H1 (cell line): ENCODE results near the gene GADD45B. TPM values are rescaled to one million over a fixed set of nuclear protein-coding genes. Genes with fewer than 3 reads are reported as not detected.
A peak's percentile ranks its signal among the peaks of the same experiment; 100 is the strongest.

Experiments
- CTCF ChIA-PET: fragments of 300-600 bp; sonication (Branson Sonifier 250); formaldehyde crosslinking; loops from one replicate; lab custom pipeline; 2021; ENCODE audit not compliant: partially characterized antibody; lab: Charles Lee
- POLR2A ChIA-PET: fragments of 300-600 bp; sonication (Branson Sonifier 250); formaldehyde crosslinking; loops from one replicate; lab custom pipeline; 2021; ENCODE audit warnings: inconsistent platforms; ENCODE audit not compliant: partially characterized antibody; lab: Charles Lee
- DNase-seq, 2 experiments: peaks; one replicate each; pipeline versions ENCODE4 v3.0.0 to v3.0.0-alpha.2; 2010 to 2022; ENCODE audit warnings: low spot score in 2 of 2, low read depth in 1 of 2, mixed read lengths in 1 of 2
- FAIRE-seq: peaks from 2 replicates; lab custom pipeline; 2011; peaks lifted over from hg19 to GRCh38; lab: Jason Lieb, UNC
- H2AFZ ChIP-seq: 2 replicates; pipeline ENCODE4 v1.8.1; 2012; ENCODE audit warnings: low read length, inconsistent platforms
- H2AK5ac ChIP-seq: 2 replicates; pipeline ENCODE4 v1.6.1; 2013; ENCODE audit warnings: low read depth, low read length
- H2BK120ac ChIP-seq: replicated peaks from 2 replicates; pipeline ENCODE3; 2013; ENCODE audit warnings: low read depth, low read length, inconsistent platforms
- H2BK12ac ChIP-seq: 2 replicates; pipeline ENCODE4 v1.6.1; 2013; ENCODE audit warnings: low read depth, low read length
- H2BK15ac ChIP-seq: 2 replicates; pipeline ENCODE4 v1.6.1; 2013; ENCODE audit warnings: low read length
- H2BK20ac ChIP-seq: 2 replicates; pipeline ENCODE4 v1.6.1; 2013; ENCODE audit warnings: low read length
- H2BK5ac ChIP-seq: 2 replicates; pipeline ENCODE4 v1.6.1; 2013; ENCODE audit warnings: low read depth, low read length
- H3K14ac ChIP-seq: 2 replicates; pipeline ENCODE4 v1.6.1; 2013; ENCODE audit warnings: inconsistent platforms; ENCODE audit not compliant: insufficient read length
- H3K18ac ChIP-seq: 2 replicates; pipeline ENCODE4 v1.6.1; 2013; ENCODE audit warnings: low read length; ENCODE audit errors: extremely low read depth
- H3K23ac ChIP-seq: 2 replicates; pipeline ENCODE4 v1.6.1; 2013; ENCODE audit warnings: inconsistent platforms; ENCODE audit not compliant: insufficient read length
- H3K23me2 ChIP-seq: 2 replicates; pipeline ENCODE4 v1.6.1; 2013; ENCODE audit warnings: low read depth, low read length
- H3K27ac ChIP-seq: 2 replicates; pipeline ENCODE4 v1.6.1; 2011; ENCODE audit warnings: low read depth, low read length, inconsistent platforms
- H3K27me3 ChIP-seq, 4 experiments: replicated peaks in 1 of 4; 1 replicate in 1 of 4; 2 replicates in 3 of 4; pipeline versions ENCODE4 v1.6.1 to v1.8.1; 2011 to 2013; ENCODE audit warnings: low read length in 3 of 4, mild to moderate bottlenecking in 3 of 4, inconsistent platforms in 2 of 4, mixed read lengths in 2 of 4, moderate library complexity in 1 of 4; ENCODE audit not compliant: control insufficient read depth in 3 of 4, insufficient read depth in 3 of 4; ENCODE audit errors: extremely low read depth in 1 of 4
- H3K36me3 ChIP-seq, 4 experiments: 2 replicates each; pipeline versions ENCODE4 v1.6.1 to v1.8.1; 2011 to 2013; ENCODE audit warnings: mild to moderate bottlenecking in 4 of 4, low read length in 3 of 4, moderate library complexity in 2 of 4, control low read depth in 1 of 4, inconsistent platforms in 1 of 4; ENCODE audit not compliant: insufficient read depth in 4 of 4, control insufficient read depth in 2 of 4
- H3K4ac ChIP-seq: replicated peaks from 2 replicates; pipeline ENCODE3; 2013; ENCODE audit warnings: low read length, low read depth, mixed read lengths, inconsistent platforms; ENCODE audit not compliant: insufficient read length
- H3K4me1 ChIP-seq, 4 experiments: replicated peaks in 1 of 4; 1 replicate in 1 of 4; 2 replicates in 3 of 4; pipeline versions ENCODE4 v1.6.1 to v1.8.1; 2011 to 2013; ENCODE audit warnings: low read length in 3 of 4, inconsistent platforms in 2 of 4, mixed read lengths in 1 of 4; ENCODE audit not compliant: insufficient read depth in 4 of 4, control insufficient read depth in 3 of 4
- H3K4me2 ChIP-seq, 2 experiments: 2 replicates each; pipeline versions ENCODE4 v1.6.1 to v1.8.1; 2011 to 2013; ENCODE audit warnings: low read depth in 2 of 2, low read length in 2 of 2, control low read depth in 1 of 2, inconsistent platforms in 1 of 2, mild to moderate bottlenecking in 1 of 2; ENCODE audit not compliant: insufficient read depth in 1 of 2
- H3K4me3 ChIP-seq, 4 experiments: fragments of 200-600, 300-600 bp in 1 of 4; sonication (generic), shearing (Covaris generic), sonication (Bioruptor Twin) in 1 of 4; 2 replicates each; pipeline versions ENCODE4 v1.5.1 to v1.8.1; 2011 to 2016; ENCODE audit warnings: low read length in 4 of 4, low read depth in 3 of 4, control low read depth in 2 of 4, inconsistent platforms in 2 of 4, mild to moderate bottlenecking in 2 of 4, mixed read lengths in 1 of 4, moderate library complexity in 1 of 4; ENCODE audit not compliant: insufficient read depth in 2 of 4; ENCODE audit errors: extremely low read depth in 1 of 4
- H3K56ac ChIP-seq: replicated peaks from 2 replicates; pipeline ENCODE3; 2013; ENCODE audit warnings: low read depth, mild to moderate bottlenecking, mixed read lengths, low read length, inconsistent platforms; ENCODE audit not compliant: insufficient read length
- H3K79me1 ChIP-seq: 2 replicates; pipeline ENCODE4 v1.6.1; 2013; ENCODE audit warnings: low read depth, low read length, control low read depth
- H3K79me2 ChIP-seq, 2 experiments: 2 replicates each; pipeline versions ENCODE4 v1.6.1 to v1.8.1; 2012 to 2013; ENCODE audit warnings: low read length in 2 of 2, mild to moderate bottlenecking in 2 of 2, inconsistent platforms in 1 of 2; ENCODE audit not compliant: insufficient read depth in 2 of 2, control insufficient read depth in 1 of 2
- H3K9ac ChIP-seq, 4 experiments: replicated peaks in 1 of 4; 1 replicate in 1 of 4; 2 replicates in 3 of 4; pipeline versions ENCODE4 v1.6.1 to v1.8.1; 2011 to 2013; ENCODE audit warnings: low read depth in 3 of 4, low read length in 3 of 4, control low read depth in 2 of 4, mild to moderate bottlenecking in 2 of 4, moderate library complexity in 2 of 4, inconsistent platforms in 1 of 4; ENCODE audit errors: extremely low read depth in 1 of 4
- H3K9me3 ChIP-seq, 2 experiments: 2 replicates each; pipeline versions ENCODE4 v1.6.1 to v1.8.1; 2012 to 2013; ENCODE audit warnings: mild to moderate bottlenecking in 2 of 2, moderate library complexity in 2 of 2, control low read depth in 1 of 2, inconsistent platforms in 1 of 2, low read depth in 1 of 2, low read length in 1 of 2, mixed read lengths in 1 of 2; ENCODE audit not compliant: insufficient read depth in 2 of 2
- H4K20me1 ChIP-seq, 2 experiments: replicated peaks in 1 of 2; 2 replicates each; pipeline versions ENCODE3 to v1.8.1; 2011 to 2013; ENCODE audit warnings: inconsistent platforms in 2 of 2, low read length in 2 of 2, mild to moderate bottlenecking in 1 of 2; ENCODE audit not compliant: insufficient read depth in 2 of 2, control insufficient read depth in 1 of 2
- H4K5ac ChIP-seq: 2 replicates; pipeline ENCODE4 v1.6.1; 2013; ENCODE audit warnings: low read length, low read depth, mixed read lengths, inconsistent platforms; ENCODE audit not compliant: insufficient read length
- H4K8ac ChIP-seq: 2 replicates; pipeline ENCODE4 v1.8.0; 2013; ENCODE audit warnings: mild to moderate bottlenecking, moderate library complexity, low read length, inconsistent platforms; ENCODE audit not compliant: insufficient read depth; ENCODE audit errors: extremely low read depth
- H4K91ac ChIP-seq: replicated peaks from 2 replicates; pipeline ENCODE3; 2013; ENCODE audit warnings: low read length, mixed read lengths, inconsistent platforms; ENCODE audit not compliant: insufficient read length
- CEBPB ChIP-seq: IDR thresholded peaks from 2 replicates; pipeline ENCODE4 v1.6.1; 2012; ENCODE audit warnings: low read depth, low read length
- EZH2 ChIP-seq: fragments of 200-600 bp; sonication (generic); IDR thresholded peaks from 2 replicates; pipeline ENCODE4 v1.7.1; 2012; ENCODE audit warnings: low read depth, mild to moderate bottlenecking, moderate library complexity, low read length, inconsistent platforms; ENCODE audit not compliant: severe bottlenecking
- KDM1A ChIP-seq: fragments of 200-600, 300-600 bp; sonication (generic); IDR thresholded peaks from 2 replicates; pipeline ENCODE4 v1.7.1; 2016; ENCODE audit warnings: mild to moderate bottlenecking, low read length, borderline replicate concordance
- WGBS, 2 experiments: shearing (Covaris generic) in 1 of 2; methylation state at CpG; one replicate each; pipeline versions ENCODE4 v1.1.6 to v1.1.7; 2013 to 2015; ENCODE audit warnings: low lambda C conversion rate in 2 of 2, mixed read lengths in 2 of 2, inconsistent platforms in 1 of 2, low coverage in 1 of 2, missing lambda C conversion rate in 1 of 2; ENCODE audit not compliant: insufficient replicate concordance in 2 of 2, insufficient coverage in 1 of 2, insufficient read length in 1 of 2; ENCODE audit errors: extremely low coverage in 1 of 2, missing lambda C conversion rate in 1 of 2; 5-methylcytosine and 5-hydroxymethylcytosine counted together
- polyA plus RNA-seq, 7 experiments: library from polyadenylated mRNA; depleted of rRNA in 3 of 7; stranded (reverse) in 5 of 7; unstranded in 2 of 7; fragments of >200 nt in 5 of 7; fragments of 200-250 nt in 2 of 7; gene quantifications; 1 replicate in 5 of 7; 2 replicates in 1 of 7; 4 replicates in 1 of 7; pipeline versions ENCODE4 v1.2.1 to v1.2.3, GENCODE V29; 2011 to 2013; ENCODE audit warnings: missing spikeins in 2 of 7, mixed read lengths in 2 of 7
- total RNA-seq: library from RNA; stranded (reverse); fragmentation: NEBNext Ultra II Directional; extraction: Animal tissue kit (Norgen Biotek cat#: 25700); gene quantifications from 2 replicates; pipeline ENCODE4 v1.2.1, GENCODE V29; 2021
- TF ChIP-seq, protein P1 (sequence below): IDR thresholded peaks from 2 replicates; pipeline ENCODE4 v1.6.1; 2012; ENCODE audit warnings: low read length, inconsistent platforms

The GADD45B gene
- total and polyA plus RNA-seq, 2 of the 8 experiments (the other 6 are each of a cell fraction or from before 2014, with no cell fraction given) = 7.4 to 11.4 TPM

DNA sequence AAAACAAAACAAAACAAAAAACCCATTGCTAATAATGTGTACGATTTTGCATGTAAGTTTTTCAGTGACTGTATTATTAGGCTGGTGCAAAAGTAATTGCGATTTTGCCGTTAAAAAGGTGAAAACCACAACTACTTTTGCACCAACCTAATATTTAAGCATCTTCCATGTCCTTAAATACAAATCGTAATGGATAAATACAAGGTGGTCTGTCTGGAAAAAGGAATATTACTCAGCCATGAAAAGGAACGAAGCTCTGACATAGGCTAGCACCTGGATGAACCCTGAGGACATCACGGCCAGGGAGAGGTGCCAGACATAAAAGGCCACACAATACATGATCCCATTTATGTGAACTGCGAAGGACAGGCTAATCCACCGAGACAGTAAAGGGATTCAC lies 33.2 kb downstream of the GADD45B start:
- Histone ChIP-seq H2BK120ac (no peak overlapping the region), H4K5ac (no peak overlapping the region), H3K79me2 (no peaks in the 10 kb centered on the region), H3K18ac (no peak overlapping the region), H3K27ac (no peak overlapping the region), H3K4me1 (peaks cover 0 to 9% (median 6%) of the 10 kb centered on the region in 4 experiments; a peak in 5 of 7 replicates), H4K8ac (no peak overlapping the region), H3K27me3 (no peaks in the 10 kb centered on the region), H2AK5ac (no peak overlapping the region), H3K4me2 (no peak overlapping the region), H3K36me3 (no peaks in the 10 kb centered on the region), H2BK15ac (no peak overlapping the region), H4K20me1 (no peaks in the 10 kb centered on the region)
- FAIRE-seq (no peak), DNase-seq (no peak)
- WGBS, 2 experiments = 91% methylated on average over 8 of the region's 8 CpGs; no CpG with 5 or more reads in 1 of the 2 experiments
- POLR2A ChIA-PET = interaction anchor here (1.2 to 1.4 kb wide), 3 partner anchors 11 to 33 kb away, joined by 3 to 4 read pairs (median 4); no protein-coding TSS in a partner anchor
- no peak for TF ChIP-seq CEBPB
- 0 out of 2 replicates have a peak, but pooled peaks have one; percentile 41 for TF ChIP-seq KDM1A
- TF ChIP-seq, protein P1, sequence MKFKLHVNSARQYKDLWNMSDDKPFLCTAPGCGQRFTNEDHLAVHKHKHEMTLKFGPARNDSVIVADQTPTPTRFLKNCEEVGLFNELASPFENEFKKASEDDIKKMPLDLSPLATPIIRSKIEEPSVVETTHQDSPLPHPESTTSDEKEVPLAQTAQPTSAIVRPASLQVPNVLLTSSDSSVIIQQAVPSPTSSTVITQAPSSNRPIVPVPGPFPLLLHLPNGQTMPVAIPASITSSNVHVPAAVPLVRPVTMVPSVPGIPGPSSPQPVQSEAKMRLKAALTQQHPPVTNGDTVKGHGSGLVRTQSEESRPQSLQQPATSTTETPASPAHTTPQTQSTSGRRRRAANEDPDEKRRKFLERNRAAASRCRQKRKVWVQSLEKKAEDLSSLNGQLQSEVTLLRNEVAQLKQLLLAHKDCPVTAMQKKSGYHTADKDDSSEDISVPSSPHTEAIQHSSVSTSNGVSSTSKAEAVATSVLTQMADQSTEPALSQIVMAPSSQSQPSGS = no peak
- no peak for TF ChIP-seq EZH2
- TF ChIP-seq, all 59 proteins: peak for 1
- H3K23me2 ChIP-seq = no peaks in the 10 kb centered on the region
- no peak overlapping the region for H2AFZ ChIP-seq
- H3K79me1 ChIP-seq = no peaks in the 10 kb centered on the region
- H4K91ac ChIP-seq = no peak overlapping the region
- no peak overlapping the region for H3K56ac ChIP-seq
- CTCF ChIA-PET = interaction anchor here (1.7 kb wide), 1 partner anchor 10 kb away, joined by 4 read pairs; no protein-coding TSS in a partner anchor
- no peak overlapping the region for H3K14ac ChIP-seq
- no peak overlapping the region for H2BK5ac ChIP-seq
- no peak overlapping the region for H3K9ac ChIP-seq
- H3K4ac ChIP-seq = no peak overlapping the region
- no peak overlapping the region for H2BK12ac ChIP-seq
- no peak overlapping the region for H2BK20ac ChIP-seq
- H3K4me3 ChIP-seq = no peak overlapping the region
- H3K23ac ChIP-seq = no peak overlapping the region
- no peaks in the 10 kb centered on the region for H3K9me3 ChIP-seq
